ENCODE measurements around the gene NFASC.

DNA sequence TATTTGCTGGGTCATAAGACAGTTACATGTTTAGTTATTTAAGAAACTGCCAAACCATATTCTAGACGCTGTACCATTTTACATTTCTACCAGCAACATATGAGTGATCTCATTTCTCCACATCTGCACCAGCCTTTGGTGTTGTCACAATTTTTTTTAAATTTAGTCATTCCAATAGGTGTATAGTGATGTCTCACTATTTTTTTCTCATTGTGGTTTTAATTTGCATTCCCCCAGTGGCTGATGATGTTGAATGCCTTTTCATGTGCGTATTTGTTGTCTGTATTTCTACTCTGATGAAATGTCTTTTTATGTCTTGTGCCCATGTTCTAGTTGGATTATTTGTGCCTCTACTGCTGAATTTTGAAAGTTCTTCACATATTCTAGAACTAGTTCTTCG, 38.4 kb downstream of the NFASC start:
- TF ChIP-seq, protein P1, sequence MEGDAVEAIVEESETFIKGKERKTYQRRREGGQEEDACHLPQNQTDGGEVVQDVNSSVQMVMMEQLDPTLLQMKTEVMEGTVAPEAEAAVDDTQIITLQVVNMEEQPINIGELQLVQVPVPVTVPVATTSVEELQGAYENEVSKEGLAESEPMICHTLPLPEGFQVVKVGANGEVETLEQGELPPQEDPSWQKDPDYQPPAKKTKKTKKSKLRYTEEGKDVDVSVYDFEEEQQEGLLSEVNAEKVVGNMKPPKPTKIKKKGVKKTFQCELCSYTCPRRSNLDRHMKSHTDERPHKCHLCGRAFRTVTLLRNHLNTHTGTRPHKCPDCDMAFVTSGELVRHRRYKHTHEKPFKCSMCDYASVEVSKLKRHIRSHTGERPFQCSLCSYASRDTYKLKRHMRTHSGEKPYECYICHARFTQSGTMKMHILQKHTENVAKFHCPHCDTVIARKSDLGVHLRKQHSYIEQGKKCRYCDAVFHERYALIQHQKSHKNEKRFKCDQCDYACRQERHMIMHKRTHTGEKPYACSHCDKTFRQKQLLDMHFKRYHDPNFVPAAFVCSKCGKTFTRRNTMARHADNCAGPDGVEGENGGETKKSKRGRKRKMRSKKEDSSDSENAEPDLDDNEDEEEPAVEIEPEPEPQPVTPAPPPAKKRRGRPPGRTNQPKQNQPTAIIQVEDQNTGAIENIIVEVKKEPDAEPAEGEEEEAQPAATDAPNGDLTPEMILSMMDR (conservative IDR thresholded peaks at IDR 0.05; ENCODE audit: low read depth, low read length) = no peak
- TF ChIP-seq EZH2 (IDR thresholded peaks at IDR 0.05; ENCODE audit: low read length, unreplicated experiment) = no peak
